DOHH2 (cell line): ENCODE results near the gene CHERP.

Experiments
- EZH2phosphoT487 ChIP-seq: fragments of 200-600 bp; sonication (generic); IDR thresholded peaks from 2 replicates; pipeline ENCODE4 v1.6.1; 2017; ENCODE audit warnings: borderline replicate concordance, mild to moderate bottlenecking, antibody characterized with exemption, low read length, moderate library complexity, mixed read lengths
- TF ChIP-seq, protein P1 (sequence below): fragments of 200-600 bp; sonication (generic); IDR thresholded peaks from one replicate; pipeline ENCODE4 v1.5.1; 2014; ENCODE audit warnings: antibody characterized with exemption, mild to moderate bottlenecking, low read depth, low read length; ENCODE audit not compliant: poor library complexity, severe bottlenecking

DNA sequence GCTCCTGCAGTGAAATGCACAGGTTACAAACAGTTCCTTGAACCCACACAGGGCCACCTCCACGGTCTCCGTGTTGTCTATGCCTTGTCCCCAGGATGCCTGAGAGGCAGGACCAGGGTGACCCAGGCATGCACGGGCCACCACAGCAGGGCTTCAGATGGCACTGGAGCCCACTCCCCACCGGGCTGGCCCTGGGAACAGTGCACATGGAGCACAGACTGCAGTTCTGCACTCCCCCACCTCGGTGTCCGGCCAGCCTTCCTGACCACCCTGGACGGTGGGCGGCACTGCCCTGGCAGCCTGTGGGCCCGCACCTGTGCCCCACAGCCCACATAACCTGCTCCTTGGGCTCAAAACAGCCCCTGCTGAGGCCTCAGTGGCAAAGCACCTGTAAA lies 44.2 kb upstream of the CHERP start:
- TF ChIP-seq, protein P1, sequence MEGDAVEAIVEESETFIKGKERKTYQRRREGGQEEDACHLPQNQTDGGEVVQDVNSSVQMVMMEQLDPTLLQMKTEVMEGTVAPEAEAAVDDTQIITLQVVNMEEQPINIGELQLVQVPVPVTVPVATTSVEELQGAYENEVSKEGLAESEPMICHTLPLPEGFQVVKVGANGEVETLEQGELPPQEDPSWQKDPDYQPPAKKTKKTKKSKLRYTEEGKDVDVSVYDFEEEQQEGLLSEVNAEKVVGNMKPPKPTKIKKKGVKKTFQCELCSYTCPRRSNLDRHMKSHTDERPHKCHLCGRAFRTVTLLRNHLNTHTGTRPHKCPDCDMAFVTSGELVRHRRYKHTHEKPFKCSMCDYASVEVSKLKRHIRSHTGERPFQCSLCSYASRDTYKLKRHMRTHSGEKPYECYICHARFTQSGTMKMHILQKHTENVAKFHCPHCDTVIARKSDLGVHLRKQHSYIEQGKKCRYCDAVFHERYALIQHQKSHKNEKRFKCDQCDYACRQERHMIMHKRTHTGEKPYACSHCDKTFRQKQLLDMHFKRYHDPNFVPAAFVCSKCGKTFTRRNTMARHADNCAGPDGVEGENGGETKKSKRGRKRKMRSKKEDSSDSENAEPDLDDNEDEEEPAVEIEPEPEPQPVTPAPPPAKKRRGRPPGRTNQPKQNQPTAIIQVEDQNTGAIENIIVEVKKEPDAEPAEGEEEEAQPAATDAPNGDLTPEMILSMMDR: no peak
- TF ChIP-seq EZH2phosphoT487: no peak
